ENCODE data around the gene NFE2L2.
"Not testable (repeated sequence)": the region's sequence is repeated elsewhere in the genome, so short reads cannot be mapped to it uniquely, and the experiment has no call there.

The NFE2L2 gene

DNA sequence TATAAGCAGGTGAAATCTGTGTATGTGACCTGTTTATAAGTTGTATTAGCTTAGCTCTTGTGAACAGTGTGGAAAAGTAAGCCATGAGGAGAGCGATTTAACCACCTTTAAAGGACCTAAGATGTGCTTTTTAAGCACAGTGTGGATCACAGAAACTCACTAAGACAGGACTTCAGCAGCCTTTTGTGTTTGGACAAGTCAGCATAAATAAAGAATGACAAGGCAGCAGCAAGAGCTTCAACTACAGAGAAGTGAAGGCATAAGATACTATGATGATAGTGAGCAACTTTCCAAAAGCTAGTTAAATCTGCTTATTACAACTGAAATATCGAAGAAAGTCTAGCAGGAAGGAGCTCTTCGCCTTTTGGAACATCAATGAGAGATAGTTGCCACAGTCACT is 43.0 kb downstream of the NFE2L2 start:
- H3K9ac ChIP-seq (ENCODE audit: insufficient read length, low read depth), result no peak overlapping the region
- H3K4me3 ChIP-seq (ENCODE audit: insufficient read length, low read depth), result no peak overlapping the region
- peaks cover 63% of the 10 kb centered on the region for H3K36me3 ChIP-seq (ENCODE audit: insufficient read depth, insufficient read length, low read length)
- no peaks in the 10 kb centered on the region for H3K27me3 ChIP-seq (ENCODE audit: insufficient read depth, insufficient read length)
- TF ChIP-seq SUZ12 (IDR thresholded peaks at IDR 0.05; ENCODE audit: extremely low read depth, insufficient read depth, insufficient read length), result no peak
- TF ChIP-seq YY1 (IDR thresholded peaks at IDR 0.05; ENCODE audit: insufficient read depth, insufficient read length), result no peak
- TF ChIP-seq ZNF274 (IDR thresholded peaks at IDR 0.05; ENCODE audit: low read depth, low read length), result no peak
- no peaks in the 10 kb centered on the region for H3K9me3 ChIP-seq (ENCODE audit: insufficient read depth, low read length)
- H3K4me1 ChIP-seq (ENCODE audit: insufficient read depth, insufficient read length), result peaks cover 5% of the 10 kb centered on the region
- DNase-seq (ENCODE audit: low read depth, low spot score), result no peak

DNA sequence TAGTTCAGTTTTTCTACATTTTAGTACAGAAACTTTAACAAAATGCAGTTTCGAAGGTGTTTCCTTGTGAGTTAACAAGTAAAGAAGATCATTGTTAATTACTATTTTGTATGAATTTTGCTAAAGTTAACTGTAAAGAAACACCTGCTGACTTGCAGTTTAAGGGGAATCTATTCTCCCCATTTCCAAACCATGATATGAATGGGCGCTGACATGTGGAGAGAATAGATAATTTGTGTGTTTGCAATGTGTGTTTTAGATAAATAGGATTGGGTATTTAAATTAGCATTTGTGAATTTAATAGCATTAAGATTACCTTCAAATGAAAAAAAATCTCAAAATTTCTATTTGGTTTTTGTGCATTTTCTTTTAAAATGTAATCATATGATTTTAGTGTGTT is 44.7 kb downstream of the NFE2L2 start:
- H3K27me3 ChIP-seq (ENCODE audit: insufficient read depth, insufficient read length); H3K9ac ChIP-seq (ENCODE audit: insufficient read length, low read depth); DNase-seq (ENCODE audit: low read depth, low spot score); H3K4me3 ChIP-seq (ENCODE audit: insufficient read length, low read depth); H3K4me1 ChIP-seq (ENCODE audit: insufficient read depth, insufficient read length); H3K9me3 ChIP-seq (ENCODE audit: insufficient read depth, low read length): not testable (repeated sequence)
- peaks cover 79% of the 10 kb centered on the region for H3K36me3 ChIP-seq (ENCODE audit: insufficient read depth, insufficient read length, low read length)

DNA sequence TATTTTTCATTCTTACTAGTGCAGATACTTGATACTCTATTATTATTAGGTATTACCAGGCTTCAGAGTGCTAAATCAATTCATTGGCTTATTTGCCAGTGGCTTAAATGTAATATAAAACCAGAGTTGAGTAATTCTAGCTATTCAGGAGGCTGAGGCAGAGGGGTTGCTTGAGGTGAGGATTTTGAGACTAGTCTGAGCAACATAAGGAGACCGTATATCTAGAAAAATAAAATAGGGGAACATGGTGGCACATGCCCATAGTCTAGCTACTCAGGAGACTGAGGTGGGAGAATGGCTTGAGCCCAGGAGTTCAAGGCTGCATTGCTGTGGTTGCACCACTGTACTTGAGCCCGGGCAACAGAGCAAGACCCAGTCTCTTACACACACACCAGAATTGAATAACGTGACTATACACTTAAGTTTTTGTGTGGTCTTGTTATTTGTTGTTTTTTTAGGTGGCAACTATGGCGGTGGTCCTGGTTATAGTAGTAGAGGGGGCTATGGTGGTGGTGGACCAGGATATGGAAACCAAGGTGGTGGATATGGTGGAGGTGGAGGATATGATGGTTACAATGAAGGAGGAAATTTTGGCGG is 47.2 kb downstream of the NFE2L2 start:
- H3K4me3 ChIP-seq (ENCODE audit: insufficient read length, low read depth), result no peak overlapping the region
- no peak overlapping the region for H3K9ac ChIP-seq (ENCODE audit: insufficient read length, low read depth)
- no peak for TF ChIP-seq ZNF274 (IDR thresholded peaks at IDR 0.05; ENCODE audit: low read depth, low read length)
- TF ChIP-seq SUZ12 (IDR thresholded peaks at IDR 0.05; ENCODE audit: extremely low read depth, insufficient read depth, insufficient read length), result no peak
- TF ChIP-seq YY1 (IDR thresholded peaks at IDR 0.05; ENCODE audit: insufficient read depth, insufficient read length), result no peak
- peaks cover 5% of the 10 kb centered on the region for H3K4me1 ChIP-seq (ENCODE audit: insufficient read depth, insufficient read length)
- no peaks in the 10 kb centered on the region for H3K27me3 ChIP-seq (ENCODE audit: insufficient read depth, insufficient read length)
- peaks cover 84% of the 10 kb centered on the region for H3K36me3 ChIP-seq (ENCODE audit: insufficient read depth, insufficient read length, low read length)
- no peak for DNase-seq (ENCODE audit: low read depth, low spot score)
- H3K9me3 ChIP-seq (ENCODE audit: insufficient read depth, low read length), result no peaks in the 10 kb centered on the region

DNA sequence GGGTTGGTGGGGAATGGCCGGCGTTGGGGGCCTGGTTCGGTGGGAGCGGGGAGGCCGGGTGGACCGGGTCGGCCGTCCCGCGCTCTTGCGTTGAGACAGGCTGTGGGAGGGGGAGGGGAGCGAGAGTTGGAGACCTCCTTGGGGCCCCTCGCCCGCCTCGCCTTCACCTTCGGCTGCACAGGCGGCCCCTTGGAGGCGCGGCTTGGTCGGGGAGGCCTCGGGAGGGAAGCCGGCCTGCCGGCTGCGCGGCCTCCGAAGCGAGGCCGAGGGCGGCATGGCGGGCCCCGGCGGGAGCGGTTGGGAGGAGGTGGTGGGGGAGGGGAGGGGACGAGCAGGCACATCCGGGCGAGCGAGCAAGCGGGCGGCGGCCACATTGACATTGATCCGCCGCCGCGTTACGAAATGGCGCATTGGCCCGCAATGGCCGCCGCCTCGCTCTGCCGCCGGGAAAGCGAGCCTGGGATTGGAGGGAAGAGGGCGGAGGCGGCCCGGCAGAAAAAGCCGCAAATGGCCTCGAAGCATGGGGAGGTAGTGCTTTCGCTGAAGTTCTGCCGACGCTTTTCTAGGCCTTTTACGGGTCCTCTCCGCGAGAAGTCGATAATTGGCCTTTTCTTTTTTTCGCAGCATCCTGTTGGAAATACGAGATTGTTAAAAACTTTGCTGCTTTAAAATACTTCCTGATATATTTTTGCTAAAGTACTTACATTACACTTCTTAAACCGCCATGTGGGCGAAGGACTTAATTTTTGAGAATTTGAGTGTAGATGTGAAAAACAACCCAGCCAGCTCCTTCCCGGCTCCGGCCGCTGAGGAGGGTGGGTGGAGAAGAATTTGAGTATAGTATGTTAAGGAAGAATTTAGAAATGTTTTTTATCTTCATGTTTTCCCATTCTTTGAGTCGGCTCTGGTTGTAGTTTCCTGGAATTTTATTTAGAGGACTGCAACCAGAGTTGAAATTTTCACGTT is 51.4 kb downstream of the NFE2L2 start:
- Histone ChIP-seq H3K36me3 (ENCODE audit: insufficient read depth, insufficient read length, low read length) (peaks cover 45% of the 10 kb centered on the region), H3K27me3 (ENCODE audit: insufficient read depth, insufficient read length) (no peaks in the 10 kb centered on the region), H3K9me3 (ENCODE audit: insufficient read depth, low read length) (no peaks in the 10 kb centered on the region), H3K4me1 (ENCODE audit: insufficient read depth, insufficient read length) (peaks cover 5% of the 10 kb centered on the region), H3K9ac (ENCODE audit: insufficient read length, low read depth) (peak overlapping the region; percentile 98), H3K4me3 (ENCODE audit: insufficient read length, low read depth) (peak overlapping the region; percentile 83)
- peak; percentile 73 for DNase-seq (ENCODE audit: low read depth, low spot score)
- TF ChIP-seq ZNF274 (IDR thresholded peaks at IDR 0.05; ENCODE audit: low read depth, low read length), result no peak
- TF ChIP-seq SUZ12 (IDR thresholded peaks at IDR 0.05; ENCODE audit: extremely low read depth, insufficient read depth, insufficient read length), result no peak
- peak; percentile 73 for TF ChIP-seq YY1 (IDR thresholded peaks at IDR 0.05; ENCODE audit: insufficient read depth, insufficient read length)

DNA sequence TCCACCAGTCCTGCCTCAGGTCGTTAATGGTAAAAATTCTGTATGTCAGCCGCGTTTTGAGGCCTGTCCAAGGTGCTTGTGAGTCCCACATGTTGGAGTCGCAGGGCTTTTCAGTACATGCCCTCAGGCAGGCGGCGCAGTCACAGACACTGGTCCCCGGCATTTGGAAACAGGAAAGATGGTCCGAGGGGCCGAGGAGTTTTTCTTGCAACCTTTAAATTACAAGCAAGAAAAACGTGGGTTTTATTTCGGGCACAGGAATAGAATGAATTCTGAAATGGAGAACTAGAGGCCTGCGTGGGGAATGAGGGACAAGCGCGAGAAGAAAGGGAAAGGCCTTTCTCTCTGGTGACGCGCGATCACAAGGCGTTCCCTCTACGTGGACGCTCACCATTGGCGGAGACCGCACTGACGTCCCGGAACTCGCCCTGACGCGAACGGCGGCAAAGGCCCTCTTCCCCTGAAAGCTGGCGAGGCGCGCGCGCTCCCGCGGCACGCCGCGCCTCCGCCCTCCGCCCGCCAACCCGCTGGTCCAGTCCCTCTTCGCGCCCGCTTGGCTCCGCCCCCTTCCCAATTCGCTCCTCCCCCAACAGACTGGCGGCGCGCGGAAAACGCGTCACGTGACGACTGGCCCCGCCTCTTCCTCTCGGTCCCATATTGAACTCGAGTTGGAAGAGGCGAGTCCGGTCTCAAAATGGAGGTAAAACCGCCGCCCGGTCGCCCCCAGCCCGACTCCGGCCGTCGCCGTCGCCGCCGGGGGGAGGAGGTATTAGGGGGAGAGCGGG is 52.2 kb downstream of the NFE2L2 start, which contains the start of gene HNRNPA3:
HNRNPA3 (plus strand) TSS at position 689 of the 785 bp plus-strand sequence; CDS start at position 695, 6 bp downstream.
- DNase-seq (ENCODE audit: low read depth, low spot score), result peak; percentile 98
- Histone ChIP-seq H3K4me1 (ENCODE audit: insufficient read depth, insufficient read length) (peaks cover 2% of the 10 kb centered on the region), H3K4me3 (ENCODE audit: insufficient read length, low read depth) (peak within 1 kb of the TSS; percentile 83)

DNA sequence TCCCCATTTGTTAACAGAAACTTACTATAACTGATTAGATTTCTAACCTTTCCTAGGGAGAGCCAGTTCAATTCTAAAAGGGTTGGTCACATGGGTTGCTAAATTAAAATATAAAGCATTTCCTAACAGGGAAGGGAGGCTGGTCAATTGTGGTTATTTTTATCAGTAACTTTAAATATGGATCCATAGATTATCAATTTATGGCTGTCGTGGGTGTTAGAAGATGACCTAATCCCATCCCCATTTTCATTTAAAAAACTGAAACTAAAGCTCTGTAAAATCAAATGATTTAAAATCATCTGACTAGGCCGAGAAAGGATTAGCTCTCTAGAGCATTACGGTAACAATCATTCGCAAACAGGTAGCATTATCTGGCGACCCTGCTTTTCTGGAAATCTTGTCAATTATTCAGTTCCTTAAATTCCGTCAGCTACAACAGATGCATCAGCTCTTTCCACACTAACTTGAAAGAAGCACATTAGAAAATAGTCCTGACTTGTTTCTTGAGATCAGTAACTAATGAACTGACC is 52.9 kb downstream of the NFE2L2 start:
- H3K36me3 ChIP-seq (ENCODE audit: insufficient read depth, insufficient read length, low read length), result peaks cover 29% of the 10 kb centered on the region
- H3K9ac ChIP-seq (ENCODE audit: insufficient read length, low read depth), result peak overlapping the region; percentile 89
- H3K4me3 ChIP-seq (ENCODE audit: insufficient read length, low read depth), result peak overlapping the region; percentile 83
- no peak for TF ChIP-seq SUZ12 (IDR thresholded peaks at IDR 0.05; ENCODE audit: extremely low read depth, insufficient read depth, insufficient read length)
- no peak for TF ChIP-seq ZNF274 (IDR thresholded peaks at IDR 0.05; ENCODE audit: low read depth, low read length)
- no peak for TF ChIP-seq YY1 (IDR thresholded peaks at IDR 0.05; ENCODE audit: insufficient read depth, insufficient read length)
- no peaks in the 10 kb centered on the region for H3K27me3 ChIP-seq (ENCODE audit: insufficient read depth, insufficient read length)
- DNase-seq (ENCODE audit: low read depth, low spot score), result no peak
- no peaks in the 10 kb centered on the region for H3K9me3 ChIP-seq (ENCODE audit: insufficient read depth, low read length)
- no peaks in the 10 kb centered on the region for H3K4me1 ChIP-seq (ENCODE audit: insufficient read depth, insufficient read length)

More for the DNA sequence above, 52.2 kb downstream of the NFE2L2 start, which contains the start of gene HNRNPA3:
- TF ChIP-seq SUZ12 (IDR thresholded peaks at IDR 0.05; ENCODE audit: extremely low read depth, insufficient read depth, insufficient read length) (no peak), YY1 (IDR thresholded peaks at IDR 0.05; ENCODE audit: insufficient read depth, insufficient read length) (no peak)
- Histone ChIP-seq H3K36me3 (ENCODE audit: insufficient read depth, insufficient read length, low read length) (peaks cover 36% of the 10 kb centered on the region), H3K9ac (ENCODE audit: insufficient read length, low read depth) (peak within 1 kb of the TSS; percentile 98), H3K9me3 (ENCODE audit: insufficient read depth, low read length) (no peaks in the 10 kb centered on the region), H3K27me3 (ENCODE audit: insufficient read depth, insufficient read length) (no peaks in the 10 kb centered on the region)
